GM21786 (cell line): ENCODE measurements around the gene SLC45A1.

Experiments used
- ATAC-seq: cut with Tn5 transposase; IDR thresholded peaks from one replicate; pipeline ENCODE4 v1.9.1; 2021; ENCODE audit not compliant: unreplicated experiment

The SLC45A1 gene

DNA sequence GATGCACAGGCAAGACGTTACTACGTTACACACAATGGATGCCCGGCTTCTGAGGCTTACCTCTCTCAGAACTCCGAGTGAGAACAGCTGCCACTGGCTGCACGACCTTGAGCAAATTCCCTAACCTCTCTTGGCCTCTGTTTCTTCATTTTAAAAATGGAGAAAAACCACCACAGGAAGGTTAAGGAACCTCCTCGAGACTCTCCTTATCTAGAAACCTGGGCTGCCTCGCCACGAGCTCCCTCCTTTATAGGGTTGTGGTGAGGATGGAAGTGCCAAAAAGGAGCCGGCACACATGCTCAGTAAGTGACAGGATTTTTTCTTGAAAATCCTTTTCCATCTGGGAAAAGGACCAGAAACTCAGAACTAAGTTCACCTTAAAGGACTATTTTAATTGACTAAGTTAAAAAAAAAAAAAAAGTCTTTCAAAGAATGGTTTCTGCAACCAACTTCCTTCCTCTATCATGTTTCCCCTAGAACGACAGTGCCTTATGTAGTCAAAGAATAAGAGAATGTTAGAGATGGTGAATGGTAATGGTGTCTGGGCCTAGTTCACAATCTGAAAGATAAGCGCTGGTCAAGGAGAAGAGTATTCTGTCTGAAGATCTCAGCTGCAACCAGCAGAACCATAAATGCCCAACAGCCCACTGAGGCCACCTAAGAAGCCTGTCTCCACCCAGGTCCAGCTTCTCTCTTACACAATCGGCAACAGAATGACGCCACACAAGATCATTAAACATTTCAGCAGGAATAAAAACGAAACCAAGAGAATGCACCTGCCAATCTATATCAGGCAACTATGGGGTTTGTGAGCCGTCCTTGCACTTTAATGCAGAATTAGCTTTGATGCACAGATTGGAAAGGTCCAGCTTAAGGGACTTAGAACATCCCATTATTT is 64.9 kb downstream of the SLC45A1 start:
- ATAC-seq, result no peak

DNA sequence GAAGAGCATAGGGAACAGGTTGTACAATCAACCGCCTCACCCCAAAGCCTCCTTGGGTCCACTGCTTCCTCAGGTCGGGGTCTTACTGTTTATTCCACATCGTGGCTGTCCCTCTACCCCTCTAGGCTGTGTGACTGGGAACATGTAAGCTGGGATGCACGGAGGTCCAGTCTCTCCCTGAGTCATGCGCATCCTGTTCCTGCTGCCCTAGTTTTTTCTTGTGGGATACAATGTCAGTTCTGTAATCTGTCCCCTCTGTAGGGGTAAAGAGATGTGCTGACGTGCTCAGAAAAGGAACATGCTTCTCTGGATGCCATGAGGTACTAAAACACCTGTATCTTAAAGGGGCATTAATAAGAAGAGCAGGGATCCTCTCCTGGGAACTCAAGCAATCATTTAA is 66.2 kb downstream of the SLC45A1 start:
- no peak for ATAC-seq

DNA sequence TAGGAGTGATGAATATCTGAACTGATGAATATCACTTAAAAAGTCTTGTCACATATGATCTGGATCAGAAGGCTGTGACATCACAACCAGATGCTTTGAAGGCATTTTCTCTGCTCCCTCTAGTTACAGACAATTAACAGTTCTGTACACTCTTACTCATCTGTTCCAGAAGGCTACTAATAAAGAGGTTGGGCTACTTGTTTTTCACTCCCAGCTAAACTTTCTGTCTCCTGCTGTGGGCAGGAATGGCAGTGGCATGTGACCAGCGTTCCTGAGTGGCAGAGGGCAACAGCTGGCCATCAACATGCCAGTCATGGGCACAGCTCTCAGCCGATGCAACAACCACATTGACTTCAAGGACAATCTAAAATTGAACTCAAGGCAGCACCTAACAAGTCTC is 66.7 kb downstream of the SLC45A1 start:
- no peak for ATAC-seq

GRCh38 chr1:8386247-8386646 is 68.3 kb downstream of the SLC45A1 start:
- ATAC-seq, result no peak

- ATAC-seq, result no peak
Measured at GRCh38 chr1:8388732-8389562, 71.0 kb downstream of the SLC45A1 start.

DNA sequence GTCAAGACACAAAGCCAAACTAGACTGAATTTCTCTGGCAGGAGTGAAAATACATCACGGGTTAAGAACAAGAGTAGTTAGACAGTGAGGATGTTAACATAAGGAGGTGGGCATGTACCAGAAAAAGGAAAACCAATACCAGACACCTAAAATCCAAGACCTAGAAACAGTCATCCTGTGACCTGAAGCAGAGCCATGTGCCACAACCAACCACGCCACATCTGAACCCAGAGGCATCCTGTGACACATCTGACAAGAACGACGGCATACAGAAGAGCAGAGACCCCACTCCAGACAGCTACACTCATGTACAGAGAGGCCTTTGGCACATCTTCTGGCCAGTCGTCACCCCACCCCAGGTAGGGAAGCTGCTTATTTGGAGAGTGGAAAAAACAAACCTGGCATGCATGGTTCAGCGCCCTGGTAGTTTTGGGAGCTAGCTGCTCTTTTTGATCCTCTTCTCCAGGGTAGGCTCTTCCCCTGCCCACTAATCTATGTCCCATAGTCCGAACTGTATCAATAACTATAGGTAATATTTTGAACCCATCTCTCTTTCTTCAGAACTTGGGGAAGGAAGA is 72.1 kb downstream of the SLC45A1 start:
- ATAC-seq, result no peak

- ATAC-seq, result no peak
Measured at GRCh38 chr1:8390707-8391106, 72.8 kb downstream of the SLC45A1 start.

DNA sequence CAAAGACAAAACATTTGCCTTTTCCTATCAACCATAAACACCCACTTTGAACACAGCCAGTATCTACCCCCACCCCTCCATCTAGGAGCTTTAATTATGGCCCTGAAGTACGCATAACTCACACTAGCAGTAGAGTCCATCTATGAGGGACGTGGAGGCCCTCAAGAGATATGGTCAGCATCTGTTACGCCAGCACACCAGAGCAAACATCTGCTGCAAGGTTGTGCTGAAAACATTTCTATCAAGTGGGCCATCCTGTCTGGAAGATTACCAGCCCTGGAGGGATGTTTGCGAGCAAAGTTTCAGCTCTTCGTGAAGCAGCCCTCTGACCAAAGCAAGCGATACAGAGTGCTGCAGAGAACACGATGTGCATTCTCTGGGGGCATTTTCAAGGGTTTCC is 74.6 kb downstream of the SLC45A1 start:
- no peak for ATAC-seq
